NAMALWA (cell line): ENCODE results near the gene MRPL14.
"Not testable (repeated sequence)": the region's sequence is repeated elsewhere in the genome, so short reads cannot be mapped to it uniquely, and the experiment has no call there.

Source experiments
- DNase-seq: peaks from one replicate; pipeline ENCODE4 v3.0.0-alpha.2; 2015; ENCODE audit warnings: low spot score

Gene MRPL14

DNA sequence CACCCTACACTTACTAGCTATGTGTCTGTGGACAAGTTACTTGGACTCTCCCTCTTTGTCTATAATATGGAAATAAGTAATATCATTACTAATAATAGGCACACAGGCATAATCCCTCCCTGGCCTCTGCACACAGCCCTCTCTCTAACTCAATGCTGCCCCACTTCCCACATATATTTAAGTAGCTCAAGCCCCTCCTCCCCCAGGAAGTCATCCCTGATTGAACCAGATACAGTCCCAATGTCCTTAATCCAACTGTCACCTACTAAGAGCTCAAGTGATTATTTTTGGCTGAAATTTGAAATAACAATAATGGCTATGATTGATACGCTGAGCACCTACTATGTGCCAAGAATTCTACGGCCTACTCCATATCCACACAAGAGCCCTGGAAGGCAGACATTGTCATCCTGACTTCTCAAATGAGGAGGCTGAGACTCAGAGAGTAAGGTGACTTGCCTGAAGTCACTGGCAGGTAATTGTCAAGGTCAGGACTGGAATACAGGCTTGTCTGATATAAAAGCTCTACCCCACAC, 29.4 kb downstream of the MRPL14 start:
- DNase-seq = no peak

DNA sequence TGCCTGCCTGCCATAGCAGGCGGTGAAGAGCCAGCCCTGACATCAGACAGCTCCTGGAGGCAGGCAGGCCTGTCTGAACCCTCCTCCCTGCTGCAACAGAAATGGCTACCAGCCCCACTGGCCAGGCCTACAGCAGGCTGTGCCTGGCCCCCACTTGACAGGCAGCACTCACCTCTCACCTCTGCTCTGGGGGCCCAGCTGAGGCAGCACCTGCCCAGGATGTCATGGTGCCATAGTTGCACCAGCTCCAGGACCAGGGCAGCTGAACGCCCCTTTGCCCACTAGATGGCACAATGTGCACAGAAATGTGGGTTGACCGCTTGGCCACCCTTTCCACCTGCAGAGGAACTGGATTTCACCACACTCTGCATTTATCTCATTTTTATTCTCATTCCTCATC, 30.6 kb downstream of the MRPL14 start:
- DNase-seq = peak; percentile 86

DNA sequence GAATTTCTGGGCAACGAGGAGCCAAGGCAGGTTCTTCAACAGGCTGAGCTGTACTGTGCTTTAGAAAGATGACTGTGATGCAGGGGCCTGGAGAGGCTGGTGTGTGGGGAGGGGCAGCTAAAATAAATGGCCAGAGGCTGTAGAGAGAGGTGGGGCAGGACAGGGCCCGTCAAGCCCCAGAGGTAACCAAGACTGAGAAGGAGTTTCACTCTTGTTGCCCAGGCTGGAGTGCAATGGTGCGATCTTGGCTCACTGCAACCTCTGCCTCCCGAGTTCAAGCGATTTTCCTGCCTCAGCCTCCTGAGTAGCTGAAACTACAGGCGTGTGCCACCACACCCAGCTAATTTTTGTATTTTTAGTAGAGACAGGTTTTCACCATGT, 32.0 kb downstream of the MRPL14 start:
- DNase-seq = not testable (repeated sequence)

DNA sequence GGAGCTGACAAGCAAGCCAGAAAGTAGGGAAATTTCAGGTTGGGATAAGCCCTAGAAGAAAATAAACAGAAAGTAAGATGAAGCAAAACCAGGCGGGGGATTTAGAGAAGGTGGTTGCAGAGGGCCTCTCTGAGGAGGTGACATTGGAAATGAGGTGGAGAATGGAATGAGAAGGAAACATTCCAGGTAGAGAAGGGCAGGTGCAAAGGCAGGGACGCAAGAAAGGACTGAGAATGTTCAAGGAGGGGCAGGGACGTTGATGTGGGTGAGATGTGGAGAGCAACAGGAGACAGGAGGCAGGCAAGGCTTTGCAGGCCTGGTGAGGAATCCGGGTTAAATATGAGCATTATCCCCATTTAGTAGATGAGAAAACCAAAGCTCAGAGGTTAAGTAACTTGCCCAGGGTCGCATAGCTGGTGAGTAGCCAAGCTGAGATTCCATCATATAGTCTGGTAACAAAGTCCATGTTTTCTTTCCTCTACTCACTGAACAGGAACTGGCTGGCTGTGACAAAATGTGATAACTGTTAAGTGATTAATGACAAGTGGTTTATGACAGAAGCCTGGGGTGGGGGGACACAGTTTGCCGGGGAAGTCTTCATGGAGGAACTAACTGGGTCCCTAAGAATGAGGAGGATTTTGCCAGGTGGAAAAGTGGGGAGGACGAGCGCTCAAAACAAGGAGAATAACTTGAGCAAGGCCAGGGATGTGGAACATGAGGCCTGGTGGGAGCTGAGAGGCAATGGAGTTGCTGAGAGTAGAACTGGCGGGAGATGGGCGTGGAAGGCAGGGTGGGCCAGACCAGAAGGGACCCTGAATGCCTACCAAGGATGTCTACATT, 32.6 kb downstream of the MRPL14 start:
- DNase-seq = no peak

DNA sequence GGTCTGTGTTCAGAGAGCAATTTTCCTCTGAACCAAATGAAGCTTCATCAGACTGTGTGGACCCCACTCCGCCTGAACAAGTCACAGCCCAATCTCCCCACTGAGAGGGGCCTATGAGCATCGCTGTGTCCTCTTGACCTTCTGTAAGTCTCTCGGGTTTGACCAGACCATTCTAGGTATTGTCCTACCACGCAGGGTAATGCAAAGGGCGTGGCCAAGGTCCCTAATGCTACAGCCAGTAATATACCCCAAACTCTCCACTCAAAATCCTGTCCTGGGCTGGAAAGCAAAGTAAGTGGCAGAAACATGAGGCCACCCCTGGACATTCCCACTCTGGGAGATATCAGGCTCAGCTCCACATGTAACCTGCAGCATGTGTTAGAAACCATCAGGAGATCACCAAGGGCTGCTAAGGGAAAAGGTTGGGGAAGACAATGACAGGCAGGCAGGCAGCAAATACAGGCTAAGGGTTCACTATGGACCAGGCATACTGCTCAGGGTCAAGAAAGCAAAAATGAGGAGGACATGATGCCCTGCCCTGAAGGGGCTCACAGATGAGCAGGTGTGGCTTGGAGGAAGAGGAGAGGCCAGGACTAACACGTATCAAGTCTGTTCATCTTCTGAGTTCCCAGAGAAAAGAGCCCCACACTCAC, 33.4 kb downstream of the MRPL14 start:
- no peak for DNase-seq

DNA sequence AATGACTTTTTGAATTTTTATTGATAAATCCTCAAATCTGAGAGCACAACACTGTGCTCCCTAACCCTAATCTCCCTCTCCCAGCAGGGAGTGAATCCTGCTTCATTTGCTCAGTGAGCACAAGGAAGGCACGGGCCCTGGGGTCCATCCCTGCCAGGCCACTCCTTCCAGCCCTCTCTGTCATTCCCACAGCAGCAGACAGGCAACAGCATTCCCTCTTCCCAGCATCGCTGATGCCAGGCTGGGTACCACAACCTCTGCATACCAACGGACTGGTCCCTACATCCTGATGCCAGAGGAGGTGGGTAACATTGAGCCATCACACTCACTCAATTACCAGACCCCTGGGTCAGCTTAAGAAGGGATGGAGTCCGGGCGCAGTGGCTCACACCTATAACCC, 34.2 kb downstream of the MRPL14 start:
- DNase-seq = no peak

DNA sequence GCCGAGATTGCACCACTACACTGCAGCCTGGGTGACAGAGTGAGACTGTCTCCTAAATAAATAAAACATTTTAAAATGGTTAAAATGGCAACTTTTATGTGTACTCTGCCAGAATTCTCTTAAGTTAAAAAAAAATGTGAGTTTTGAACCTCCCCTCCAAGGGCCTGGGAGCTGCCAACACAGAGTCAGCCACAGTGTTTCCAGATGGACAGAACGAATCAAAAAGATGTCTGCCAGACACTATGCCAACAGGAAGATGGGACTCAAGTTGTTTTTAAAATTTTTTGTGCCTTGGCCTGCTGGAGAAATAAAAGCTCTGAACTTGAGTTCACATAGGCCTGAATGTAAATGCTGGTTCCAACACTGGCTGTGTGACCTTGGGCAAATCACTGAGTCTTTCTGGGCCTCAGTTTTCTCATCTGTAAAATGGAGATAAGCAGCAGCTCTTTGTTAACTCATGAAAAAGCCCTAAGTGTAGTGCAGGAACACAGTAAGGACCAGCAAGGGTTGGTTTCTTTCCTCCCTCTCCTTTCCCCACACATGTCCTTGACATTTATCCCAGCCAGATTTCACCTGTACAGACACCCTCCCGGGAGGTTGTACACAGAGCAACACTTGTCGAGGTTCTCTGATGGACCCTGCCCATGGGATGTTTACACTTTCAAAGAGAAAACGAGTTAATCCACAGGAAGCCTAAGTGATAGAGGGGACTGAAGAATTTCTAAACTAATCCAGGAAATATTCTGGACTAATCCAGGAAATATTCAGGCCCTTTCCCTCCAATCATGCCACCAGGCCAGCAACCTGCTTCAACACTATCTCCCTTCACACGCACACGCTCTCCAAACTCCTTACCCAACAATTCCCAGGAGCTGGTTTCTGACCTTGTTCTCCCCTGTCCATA, 35.0 kb downstream of the MRPL14 start:
- DNase-seq = no peak

DNA sequence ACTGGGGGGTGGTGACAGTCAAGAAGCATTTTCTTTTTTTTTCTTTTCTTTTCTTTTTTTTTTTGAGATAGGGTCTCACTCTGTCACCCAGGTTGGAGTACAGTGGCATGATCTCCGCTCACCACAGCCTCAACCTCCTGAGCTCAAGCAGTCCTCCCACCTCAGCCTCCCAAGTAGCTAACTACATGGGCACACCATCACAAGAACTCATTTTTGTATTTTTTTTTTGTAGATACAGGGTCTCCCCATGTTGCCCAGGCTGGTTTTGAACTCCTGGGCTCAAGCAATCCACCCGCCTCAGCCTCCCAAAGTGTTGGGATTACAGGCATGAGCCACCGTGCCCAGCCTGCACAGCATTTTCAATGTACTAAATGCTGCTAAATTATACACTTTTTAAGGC, 35.9 kb downstream of the MRPL14 start:
- not testable (repeated sequence) for DNase-seq

DNA sequence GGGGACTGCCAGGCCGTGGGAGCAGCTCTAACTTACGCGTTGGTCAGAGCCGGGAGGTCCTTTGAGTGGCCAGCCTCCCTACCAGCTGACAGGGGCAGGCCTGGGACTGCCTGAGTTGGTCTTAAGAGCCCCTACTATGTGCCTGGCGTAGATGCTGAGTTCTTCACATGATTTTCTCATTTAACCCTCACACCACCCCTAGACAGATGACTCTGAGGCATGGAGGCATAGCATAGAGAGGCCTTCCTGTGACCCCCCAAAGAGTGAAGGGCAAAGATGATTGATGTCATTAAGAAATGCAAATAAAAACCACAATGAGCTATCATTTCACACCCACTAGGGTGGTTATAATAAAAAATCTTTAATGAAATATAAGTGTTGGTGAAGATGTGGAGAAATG, 36.8 kb downstream of the MRPL14 start:
- no peak for DNase-seq

DNA sequence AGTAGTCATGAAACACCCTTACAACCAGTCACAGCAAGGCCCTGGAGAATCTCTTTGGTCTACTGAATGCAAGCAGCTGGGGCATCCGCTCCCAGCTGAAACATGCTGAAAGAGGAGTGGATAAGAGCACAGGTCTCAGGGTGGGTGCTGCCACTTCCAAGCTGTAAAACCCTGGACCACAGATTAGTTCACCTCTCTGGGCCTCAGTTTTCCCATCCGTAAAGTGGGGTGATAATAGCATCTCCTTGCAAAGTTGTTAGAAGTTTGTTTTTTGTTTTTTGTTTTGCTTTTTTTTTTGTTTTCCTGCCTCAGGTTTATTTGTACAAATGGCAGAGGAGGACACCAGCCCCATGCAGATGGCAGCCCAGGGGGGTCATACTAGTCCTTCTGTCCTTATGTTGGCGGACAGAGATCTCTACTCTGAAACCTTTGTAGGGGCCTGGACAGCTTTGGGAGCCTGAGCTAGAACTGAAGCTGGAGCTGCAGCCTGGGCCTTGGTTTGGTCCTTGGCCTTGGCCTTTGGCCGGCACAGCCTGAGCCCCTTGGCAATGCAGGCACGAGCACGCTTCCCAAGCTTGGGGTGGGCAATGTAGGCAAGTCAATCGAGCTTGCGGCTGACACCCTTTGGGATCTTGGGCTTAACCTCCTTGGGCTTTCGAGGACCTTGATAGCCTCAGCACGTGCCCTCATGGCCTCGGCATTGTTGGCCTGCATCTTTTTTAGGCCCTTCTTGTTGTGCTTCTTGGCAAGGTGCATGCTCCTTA, 38.2 kb downstream of the MRPL14 start:
- no peak for DNase-seq

DNA sequence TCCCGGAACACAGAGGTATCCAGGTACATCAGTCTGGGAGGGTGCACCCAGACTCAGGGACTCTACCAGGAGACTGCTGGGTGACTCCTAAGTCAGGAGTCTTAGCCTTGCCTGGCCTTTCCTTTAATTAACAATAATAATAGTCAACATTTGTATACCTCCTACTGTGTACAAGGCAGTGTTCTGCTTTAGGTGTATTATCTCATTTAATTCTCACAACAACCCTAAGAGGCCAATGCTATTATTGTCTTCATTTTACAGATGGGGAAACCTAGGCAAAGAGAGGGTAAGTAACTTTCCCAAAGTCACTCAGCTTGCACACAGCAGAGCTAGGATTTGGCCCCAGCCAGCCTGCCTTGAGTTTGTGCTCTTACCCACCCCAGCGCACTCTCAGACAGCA, 39.6 kb downstream of the MRPL14 start:
- DNase-seq = no peak

DNA sequence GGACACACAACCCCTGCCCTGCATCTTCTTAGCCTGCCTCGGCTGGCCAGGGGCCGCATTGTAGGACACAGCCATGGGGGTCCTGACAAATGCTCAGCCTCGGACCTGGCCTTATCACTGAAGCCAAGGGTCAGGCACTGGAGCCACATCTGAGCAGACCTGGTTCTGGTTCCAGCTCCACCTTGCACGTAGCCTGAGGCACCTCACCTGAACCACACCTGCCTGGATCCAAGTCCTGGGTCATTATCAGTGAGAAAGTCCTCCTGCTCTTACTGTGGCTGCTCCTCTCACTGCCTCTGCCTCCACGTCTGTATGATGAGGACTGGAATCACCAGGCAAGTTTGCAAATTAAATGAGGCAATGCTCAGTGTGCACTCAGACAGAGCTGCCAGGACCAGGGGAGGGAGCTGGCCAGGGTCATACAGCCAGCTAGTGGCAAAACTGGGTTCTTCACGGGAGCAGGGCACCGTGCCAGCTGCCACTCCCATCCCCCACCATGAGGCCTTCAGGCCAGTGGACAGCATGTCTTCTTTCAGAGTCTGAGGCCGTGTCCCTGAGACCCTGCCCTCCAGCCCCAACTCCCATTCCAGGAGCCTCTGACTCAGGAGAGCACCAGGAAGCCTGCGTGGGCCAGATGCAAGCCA, 40.2 kb downstream of the MRPL14 start:
- no peak for DNase-seq

DNA sequence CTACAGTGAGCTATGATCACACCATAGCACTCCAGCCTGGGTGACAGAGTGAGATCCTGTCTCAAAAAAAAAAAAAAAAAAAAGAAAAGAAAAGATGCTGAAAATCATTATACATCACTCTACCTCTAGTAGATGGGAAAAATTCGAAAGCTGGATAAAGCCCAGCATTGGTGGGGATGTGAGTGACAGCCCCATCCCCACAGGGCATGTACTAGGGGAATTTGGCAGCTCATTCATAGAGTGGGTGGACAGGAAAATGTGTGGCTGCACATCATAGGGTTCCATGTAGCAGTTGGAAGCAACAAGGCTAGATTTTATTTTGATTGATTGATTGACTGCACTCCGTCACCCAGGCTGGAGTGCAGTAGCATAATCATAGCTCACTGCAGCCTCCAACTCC, 42.0 kb downstream of the MRPL14 start:
- no peak for DNase-seq

DNA sequence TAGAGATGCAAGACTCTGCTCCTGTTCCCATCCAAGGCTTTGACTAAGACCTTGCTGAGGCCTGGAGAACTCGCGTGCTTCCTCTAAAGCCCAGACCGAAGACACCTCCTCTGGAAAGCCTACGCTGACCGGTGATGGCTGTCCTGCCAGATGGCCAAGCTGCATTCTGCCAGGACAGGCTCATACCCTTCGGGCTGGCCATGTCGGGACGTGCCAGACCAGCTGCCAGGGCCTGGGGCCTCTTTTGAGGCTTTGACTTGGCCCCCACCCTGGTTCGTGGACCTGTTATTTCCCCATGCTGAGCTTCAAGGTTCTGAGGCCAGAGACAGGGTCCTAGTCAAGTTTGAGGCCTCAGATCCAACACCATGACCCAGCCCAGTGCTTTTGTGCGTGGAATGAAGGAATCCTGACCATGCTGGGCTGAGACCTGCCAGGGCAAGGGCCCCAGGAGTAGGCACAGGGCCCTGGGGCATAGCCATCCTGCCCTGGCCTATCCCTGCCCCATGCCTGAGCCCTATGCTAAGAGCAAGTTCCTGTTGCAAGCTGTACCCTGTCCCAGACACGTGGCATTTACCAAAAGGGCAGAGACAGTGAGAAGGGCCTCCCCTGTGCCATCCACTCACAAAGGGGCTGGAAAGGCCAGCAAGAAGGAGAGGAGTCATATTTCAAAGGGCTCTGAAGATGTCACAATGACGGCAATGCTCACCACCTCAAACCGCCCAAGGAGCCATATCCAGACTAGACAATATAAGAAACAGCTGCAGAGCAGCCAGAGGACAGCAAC, 42.8 kb downstream of the MRPL14 start:
- no peak for DNase-seq

DNA sequence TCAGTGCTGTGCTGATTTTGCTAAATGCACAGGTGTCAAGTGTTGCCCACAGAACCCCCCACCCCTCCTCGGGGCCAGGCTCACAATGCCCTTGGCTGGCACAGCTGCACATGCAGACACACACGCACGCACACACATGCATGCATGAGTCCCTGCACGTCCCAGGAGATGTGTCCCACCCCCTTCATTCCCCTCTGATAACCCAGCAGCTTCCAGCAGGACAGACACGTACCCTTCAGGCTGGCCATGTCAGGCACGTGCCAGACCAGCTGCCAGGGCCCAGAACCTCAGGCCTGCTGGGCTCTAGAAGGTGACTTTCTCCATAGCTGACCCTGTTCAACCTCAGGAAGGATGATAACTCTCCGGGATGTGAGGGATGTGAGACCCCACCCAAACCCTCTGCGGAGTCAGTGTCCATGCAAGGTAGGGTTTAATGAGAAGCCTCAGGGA, 44.4 kb downstream of the MRPL14 start:
- no peak for DNase-seq

DNA sequence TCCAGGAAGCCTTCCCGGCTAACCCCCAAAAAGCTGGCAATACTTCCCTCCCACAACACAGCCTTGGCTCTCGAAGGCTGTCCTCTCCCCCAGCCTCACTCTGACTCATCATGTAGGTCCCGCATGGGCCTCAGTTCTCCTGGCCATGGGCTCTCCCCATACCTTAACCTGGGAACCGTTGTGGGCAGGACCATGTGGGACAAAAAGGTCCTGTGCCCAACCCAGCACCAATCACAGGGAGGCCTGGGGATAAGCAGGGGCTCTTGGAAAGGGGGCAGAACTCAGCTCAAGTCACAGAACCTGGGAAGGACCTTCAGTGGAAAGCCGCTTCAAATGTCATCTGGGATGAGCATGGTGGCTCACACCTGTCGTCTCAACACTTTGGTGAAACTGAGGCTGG, 45.5 kb downstream of the MRPL14 start:
- DNase-seq = no peak

DNA sequence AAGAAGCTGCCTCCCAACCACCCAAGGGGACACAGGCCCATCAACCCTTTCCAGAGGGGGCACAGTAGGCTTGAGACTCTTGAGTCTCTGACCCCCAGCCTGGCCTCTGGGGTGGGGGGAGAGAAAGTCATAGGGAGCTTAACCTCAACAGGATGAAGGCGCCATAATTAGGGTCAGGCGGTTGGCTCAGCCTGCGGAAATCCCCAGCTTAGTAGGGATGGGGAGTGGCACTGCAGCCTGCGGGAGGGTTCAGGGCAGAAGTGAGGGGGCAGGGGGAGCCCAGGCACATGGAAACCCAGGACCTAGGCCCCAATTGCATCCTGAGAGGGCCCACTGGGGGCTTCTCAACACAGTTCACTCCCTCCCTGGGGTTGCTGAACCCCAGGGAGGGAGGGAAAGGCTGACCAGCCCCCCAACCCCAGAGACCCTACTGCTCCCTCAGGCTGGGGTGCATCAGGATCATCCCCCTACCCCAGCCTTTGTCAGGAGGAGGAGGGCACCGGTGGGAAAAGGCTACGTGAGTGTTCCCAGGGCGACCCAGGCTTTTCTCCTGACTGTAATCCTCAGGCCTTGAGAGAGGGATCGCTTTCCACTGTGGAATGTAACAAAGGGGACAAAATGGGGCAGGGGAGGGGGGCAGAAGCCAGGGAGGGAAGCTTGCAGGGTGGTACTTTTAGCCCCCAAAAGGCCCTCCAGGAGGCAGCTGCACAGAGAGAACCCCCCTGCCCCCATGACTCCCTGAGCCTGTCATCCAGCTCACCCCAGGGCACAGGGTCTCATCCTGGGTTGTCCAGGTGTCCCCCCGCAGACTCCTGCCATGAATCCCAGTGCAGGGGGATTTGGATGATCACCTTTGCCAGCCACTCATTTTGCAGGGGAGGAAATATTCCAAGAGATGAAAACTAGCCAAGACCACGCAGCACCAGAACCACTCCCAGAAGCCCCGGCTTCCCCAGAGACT, 46.4 kb downstream of the MRPL14 start:
- no peak for DNase-seq

DNA sequence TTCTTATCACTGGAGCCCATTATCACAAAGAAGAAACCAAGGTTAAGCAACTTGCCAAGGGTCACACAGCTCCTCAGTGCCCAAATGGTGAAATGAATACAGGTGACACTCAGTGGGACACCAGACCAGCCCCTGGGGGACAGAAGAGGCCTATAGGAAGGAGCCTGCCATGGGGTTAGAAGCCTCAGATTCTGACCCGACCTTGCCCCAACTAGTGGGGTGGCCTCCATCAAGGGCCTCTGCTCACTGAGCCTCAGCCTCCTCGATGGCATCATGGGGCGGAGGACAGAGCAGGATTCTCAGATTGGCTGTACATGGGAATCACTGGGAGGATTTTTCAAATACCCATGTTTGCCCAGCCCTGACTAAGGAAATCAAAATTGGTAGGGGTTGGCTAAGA, 47.6 kb downstream of the MRPL14 start:
- DNase-seq = no peak
